H9 (cell line): Measurements from ENCODE around the gene CRHR1. TPM values are rescaled to one million over a fixed set of nuclear protein-coding genes. Genes with fewer than 3 reads are reported as not detected.

Source experiments
- DNase-seq: peaks from one replicate; pipeline ENCODE4 v3.0.0-alpha.2; 2017
- H2AFZ ChIP-seq: one replicate; pipeline ENCODE4 v1.6.1; 2013; ENCODE audit warnings: mild to moderate bottlenecking, low read length, control low read depth, moderate library complexity
- H2AK5ac ChIP-seq: 2 replicates; pipeline ENCODE4 v1.6.1; 2013; ENCODE audit warnings: low read length, control low read depth, mixed read lengths; ENCODE audit not compliant: insufficient read length
- H2BK120ac ChIP-seq: one replicate; pipeline ENCODE4 v1.6.1; 2013; ENCODE audit warnings: low read depth, mild to moderate bottlenecking, low read length, control low read depth, inconsistent platforms; ENCODE audit not compliant: poor library complexity, severe bottlenecking
- H2BK12ac ChIP-seq: 2 replicates; pipeline ENCODE4 v1.6.1; 2013; ENCODE audit warnings: low read length, control low read depth, mixed read lengths, low read depth; ENCODE audit not compliant: insufficient read length
- H2BK15ac ChIP-seq: 2 replicates; pipeline ENCODE4 v1.6.1; 2013; ENCODE audit warnings: low read depth, low read length, control low read depth
- H2BK20ac ChIP-seq: one replicate; pipeline ENCODE4 v1.6.1; 2013; ENCODE audit warnings: low read depth, mild to moderate bottlenecking, low read length, control low read depth, inconsistent platforms; ENCODE audit not compliant: poor library complexity, severe bottlenecking
- H2BK5ac ChIP-seq: 2 replicates; pipeline ENCODE4 v1.6.1; 2013; ENCODE audit warnings: low read length, control low read depth, mixed read lengths; ENCODE audit not compliant: insufficient read length
- H3K14ac ChIP-seq: 2 replicates; pipeline ENCODE4 v1.6.1; 2013; ENCODE audit warnings: low read length, control low read depth; ENCODE audit not compliant: insufficient read depth
- H3K18ac ChIP-seq: 2 replicates; pipeline ENCODE4 v1.6.1; 2013; ENCODE audit warnings: low read depth, mild to moderate bottlenecking, mixed read lengths, low read length, control low read depth; ENCODE audit not compliant: insufficient read length
- H3K23ac ChIP-seq: 2 replicates; pipeline ENCODE4 v1.6.1; 2013; ENCODE audit warnings: low read length, control low read depth, mixed read lengths, low read depth; ENCODE audit not compliant: insufficient read length
- H3K23me2 ChIP-seq: 2 replicates; pipeline ENCODE4 v1.6.1; 2013; ENCODE audit warnings: low read depth, mild to moderate bottlenecking, mixed read lengths, low read length, control low read depth; ENCODE audit not compliant: insufficient read length, poor library complexity, severe bottlenecking
- H3K27ac ChIP-seq: 2 replicates; pipeline ENCODE4 v1.5.1; 2013; ENCODE audit warnings: low read length, control low read depth, mixed read lengths, low read depth; ENCODE audit not compliant: insufficient read length
- H3K27me3 ChIP-seq: 2 replicates; pipeline ENCODE4 v1.6.1; 2013; ENCODE audit warnings: low read length, control low read depth, inconsistent platforms; ENCODE audit not compliant: insufficient read depth
- H3K4ac ChIP-seq: 2 replicates; pipeline ENCODE4 v1.6.1; 2013; ENCODE audit warnings: low read depth, mild to moderate bottlenecking, control low read depth, inconsistent platforms, low read length, moderate library complexity
- H3K4me1 ChIP-seq: 2 replicates; pipeline ENCODE4 v1.6.1; 2013; ENCODE audit warnings: low read length, control low read depth, inconsistent platforms; ENCODE audit not compliant: insufficient read depth
- H3K4me2 ChIP-seq: 2 replicates; pipeline ENCODE4 v1.6.1; 2013; ENCODE audit warnings: low read length, control low read depth, mixed read lengths; ENCODE audit not compliant: insufficient read length, insufficient read depth
- H3K56ac ChIP-seq: 2 replicates; pipeline ENCODE4 v1.6.1; 2013; ENCODE audit warnings: low read depth, mild to moderate bottlenecking, mixed read lengths, low read length, control low read depth; ENCODE audit not compliant: insufficient read length
- H3K79me1 ChIP-seq: 2 replicates; pipeline ENCODE4 v1.6.1; 2013; ENCODE audit warnings: low read depth, mild to moderate bottlenecking, moderate library complexity, low read length, control low read depth, inconsistent platforms; ENCODE audit not compliant: insufficient read depth, poor library complexity, severe bottlenecking
- H3K79me2 ChIP-seq: 2 replicates; pipeline ENCODE4 v1.6.1; 2013; ENCODE audit warnings: low read length, control low read depth, inconsistent platforms; ENCODE audit not compliant: insufficient read depth
- H3K9ac ChIP-seq: 2 replicates; pipeline ENCODE4 v1.6.1; 2013; ENCODE audit warnings: low read length, control low read depth, mixed read lengths; ENCODE audit not compliant: insufficient read length; ENCODE audit errors: extremely low read depth
- H3K9me3 ChIP-seq: one replicate; pipeline ENCODE4 v1.6.1; 2013; ENCODE audit warnings: low read depth, low read length, inconsistent platforms; ENCODE audit not compliant: control insufficient read depth
- H3T11ph ChIP-seq: one replicate; pipeline ENCODE4 v1.6.1; 2013; ENCODE audit warnings: mild to moderate bottlenecking, low read length, control low read depth, inconsistent platforms
- H4K20me1 ChIP-seq: one replicate; pipeline ENCODE4 v1.6.1; 2013; ENCODE audit not compliant: control insufficient read depth, insufficient read length, insufficient read depth
- H4K5ac ChIP-seq: 2 replicates; pipeline ENCODE4 v1.6.1; 2013; ENCODE audit warnings: low read depth, mild to moderate bottlenecking, mixed read lengths, low read length, control low read depth; ENCODE audit not compliant: insufficient read length
- H4K8ac ChIP-seq: replicated peaks from 2 replicates; pipeline ENCODE4 v1.6.1; 2013; ENCODE audit warnings: low read length, control low read depth, mixed read lengths, low read depth; ENCODE audit not compliant: insufficient read length
- H4K91ac ChIP-seq: 2 replicates; pipeline ENCODE4 v1.6.1; 2013; ENCODE audit warnings: low read depth, mild to moderate bottlenecking, moderate library complexity, mixed read lengths, low read length, control low read depth; ENCODE audit not compliant: insufficient read length
- H3K27ac Mint-ChIP-seq, 3 experiments: 2 replicates in 2 of 3; 3 replicates in 1 of 3; pipeline ENCODE4 v1.8.0; 2020 to 2021; ENCODE audit warnings: mixed read lengths in 3 of 3, mild to moderate bottlenecking in 1 of 3, moderate library complexity in 1 of 3
- H3K27me3 Mint-ChIP-seq: 2 replicates; pipeline ENCODE4 v1.8.0; 2021; ENCODE audit warnings: low read depth, mild to moderate bottlenecking, moderate library complexity, mixed read lengths
- H3K36me3 Mint-ChIP-seq, 3 experiments: 2 replicates in 2 of 3; 3 replicates in 1 of 3; pipeline ENCODE4 v1.8.0; 2020 to 2021; ENCODE audit warnings: low read depth in 3 of 3, mixed read lengths in 3 of 3; ENCODE audit not compliant: insufficient read depth in 1 of 3
- H3K4me1 Mint-ChIP-seq, 2 experiments: 2 replicates each; pipeline ENCODE4 v1.8.0; 2020; ENCODE audit warnings: mixed read lengths in 2 of 2
- H3K4me3 Mint-ChIP-seq, 2 experiments: 2 replicates in 1 of 2; 3 replicates in 1 of 2; pipeline ENCODE4 v1.8.0; 2020 to 2021; ENCODE audit warnings: mild to moderate bottlenecking in 2 of 2, mixed read lengths in 2 of 2, moderate library complexity in 1 of 2
- H3K9me3 Mint-ChIP-seq, 2 experiments: 2 replicates in 1 of 2; 3 replicates in 1 of 2; pipeline ENCODE4 v1.8.0; 2020; ENCODE audit warnings: mild to moderate bottlenecking in 2 of 2, mixed read lengths in 2 of 2, moderate library complexity in 1 of 2
- CTCF ChIP-seq: fragments of 200-600 bp; sonication (generic); conservative IDR thresholded peaks from 3 replicates; pipeline ENCODE4 v1.8.0; 2021; ENCODE audit warnings: antibody characterized with exemption, mild to moderate bottlenecking
- WGBS: extraction: QIAGEN DNeasy Blood & Tissue Kit; methylation state at CpG from one replicate; pipeline ENCODE4 v1.1.7; 2013; ENCODE audit warnings: missing lambda C conversion rate, low lambda C conversion rate, mixed read lengths; ENCODE audit not compliant: insufficient read length; ENCODE audit errors: extremely low coverage; 5-methylcytosine and 5-hydroxymethylcytosine counted together
- total RNA-seq: library from RNA; stranded (reverse); gene quantifications from 2 replicates; pipeline ENCODE4 v1.2.1, GENCODE V29; 2021

The CRHR1 gene
- total RNA-seq, 1 experiment from 2014 or later: 0.52 TPM

- no peak overlapping the region for H3K23ac ChIP-seq
- H3K4ac ChIP-seq: no peak overlapping the region
- no peak overlapping the region for H2BK20ac ChIP-seq
- no peaks in the 10 kb centered on the region for H3K23me2 ChIP-seq
- H3K4me3 Mint-ChIP-seq: no peak overlapping the region
- H3K79me2 ChIP-seq: no peaks in the 10 kb centered on the region
- H2BK15ac ChIP-seq: no peak overlapping the region
- no peak overlapping the region for H4K91ac ChIP-seq
- no peaks in the 10 kb centered on the region for H3K4me1 ChIP-seq
- H3K27ac Mint-ChIP-seq: no peak overlapping the region
- no peaks in the 10 kb centered on the region for H4K20me1 ChIP-seq
- no peak overlapping the region for H3K4me2 ChIP-seq
- no peak overlapping the region for H3K27ac ChIP-seq
- H2BK5ac ChIP-seq: no peak overlapping the region
- H3T11ph ChIP-seq: no peak overlapping the region
- no peak overlapping the region for H4K5ac ChIP-seq
- TF ChIP-seq CTCF: no peak
- H3K79me1 ChIP-seq: no peaks in the 10 kb centered on the region
- H3K9me3 ChIP-seq: no peaks in the 10 kb centered on the region
- H2BK120ac ChIP-seq: no peak overlapping the region
- peaks cover 13% of the 10 kb centered on the region for H3K27me3 Mint-ChIP-seq
- no peak for DNase-seq
- no peak overlapping the region for H3K18ac ChIP-seq
- H3K56ac ChIP-seq: no peak overlapping the region
- H2BK12ac ChIP-seq: no peak overlapping the region
- H3K27me3 ChIP-seq: no peaks in the 10 kb centered on the region
- H3K4me1 Mint-ChIP-seq: peaks cover 0 to 13% of the 10 kb centered on the region in 2 experiments; a peak in 1 of 4 replicates
- no peak overlapping the region for H4K8ac ChIP-seq
- no peaks in the 10 kb centered on the region for H3K9me3 Mint-ChIP-seq
- H2AK5ac ChIP-seq: no peak overlapping the region
- WGBS: no CpG with 5 or more reads among the region's 6 CpGs
- H3K36me3 Mint-ChIP-seq: no peaks in the 10 kb centered on the region; a peak in 1 of 7 replicates
- no peak overlapping the region for H2AFZ ChIP-seq
- H3K9ac ChIP-seq: no peak overlapping the region
- no peak overlapping the region for H3K14ac ChIP-seq
Observed at GRCh38 chr17:45819632-45820031, 35.5 kb downstream of the CRHR1 start.
